Central memory CD4-positive, alpha-beta T cell (primary cell): ENCODE measurements around the gene VWA3B.
"Not testable (repeated sequence)": the region's sequence is repeated elsewhere in the genome, so short reads cannot be mapped to it uniquely, and the experiment has no call there.

Experiments used
- DNase-seq: peaks from one replicate; pipeline ENCODE4 v3.0.0; 2022

Gene VWA3B

DNA sequence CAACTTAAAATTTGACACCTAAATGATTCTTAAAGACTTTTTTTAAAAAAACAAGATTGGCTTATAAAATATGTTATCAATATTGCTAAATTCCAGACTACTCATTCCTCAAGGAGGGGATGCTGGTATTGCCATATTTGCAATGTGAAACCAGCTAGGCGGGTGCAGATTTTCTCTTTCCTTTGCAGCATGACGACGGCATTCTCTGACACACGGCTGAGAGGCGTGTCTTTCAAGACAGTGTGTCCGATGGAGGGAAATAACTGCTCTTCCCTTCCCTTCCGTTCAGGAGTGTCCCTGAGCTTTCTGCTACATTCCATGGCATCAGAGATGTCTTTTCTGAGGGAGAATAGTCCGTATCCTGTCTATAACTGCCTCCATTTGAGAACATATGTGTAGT is 221.1 kb downstream of the VWA3B start:
- no peak for DNase-seq

DNA sequence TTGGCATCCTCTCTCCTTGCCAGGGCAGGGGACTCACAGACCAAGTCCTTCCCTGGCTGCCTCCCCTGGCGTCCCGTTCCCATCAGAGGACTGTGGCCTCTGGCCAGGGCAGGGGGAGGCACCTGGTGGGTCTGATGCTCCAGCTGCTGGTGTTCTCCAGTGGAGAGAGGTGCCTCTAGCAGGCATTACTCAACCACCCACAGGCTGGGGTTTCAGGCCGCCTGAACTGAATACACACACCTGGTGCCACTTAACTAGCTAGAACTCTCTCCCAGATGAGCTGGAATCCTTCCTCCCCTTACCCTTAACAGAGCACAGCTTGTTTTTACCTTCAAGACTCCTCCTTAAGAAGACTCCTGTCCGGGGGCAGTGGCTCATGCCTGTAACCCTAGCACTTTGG is 221.6 kb downstream of the VWA3B start:
- no peak for DNase-seq

DNA sequence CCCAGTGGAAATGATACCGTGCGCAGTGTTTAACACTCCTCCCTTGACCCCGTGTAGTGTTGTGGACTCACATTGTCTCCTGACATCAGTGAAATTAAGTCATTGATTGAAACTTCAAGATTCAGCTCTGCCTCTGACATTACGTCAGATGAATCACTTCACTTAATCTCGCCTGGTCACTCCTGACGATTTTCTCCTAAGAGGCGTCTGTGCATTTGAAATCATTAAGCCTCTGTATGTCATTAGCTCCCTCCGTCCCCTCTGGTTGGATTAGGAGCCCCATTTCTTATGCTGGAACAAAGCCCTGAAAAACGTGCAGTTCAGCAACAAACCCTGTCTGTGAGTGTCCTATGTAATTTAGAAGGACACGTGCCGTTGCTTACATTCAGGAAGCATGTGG is 222.6 kb downstream of the VWA3B start:
- DNase-seq: no peak

DNA sequence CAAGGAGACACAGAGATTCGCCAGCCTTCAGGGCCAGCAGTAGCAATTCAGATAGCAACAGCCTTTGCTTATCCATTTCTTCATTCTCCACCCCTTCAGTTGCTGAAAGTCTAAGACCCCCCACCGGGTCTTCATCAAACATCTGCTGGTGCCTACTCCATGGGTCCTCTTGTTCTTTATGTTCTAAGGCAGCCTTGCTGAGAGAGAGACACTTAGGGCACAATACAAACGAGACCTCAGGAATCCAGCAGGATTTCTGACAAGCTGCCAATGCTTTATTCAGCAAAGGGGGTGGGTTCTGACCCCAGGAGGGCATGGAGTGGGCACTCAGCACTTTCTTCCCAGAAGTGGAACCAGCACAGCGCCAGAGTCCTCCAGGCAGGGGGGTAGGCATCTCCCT is 223.0 kb downstream of the VWA3B start:
- no peak for DNase-seq

DNA sequence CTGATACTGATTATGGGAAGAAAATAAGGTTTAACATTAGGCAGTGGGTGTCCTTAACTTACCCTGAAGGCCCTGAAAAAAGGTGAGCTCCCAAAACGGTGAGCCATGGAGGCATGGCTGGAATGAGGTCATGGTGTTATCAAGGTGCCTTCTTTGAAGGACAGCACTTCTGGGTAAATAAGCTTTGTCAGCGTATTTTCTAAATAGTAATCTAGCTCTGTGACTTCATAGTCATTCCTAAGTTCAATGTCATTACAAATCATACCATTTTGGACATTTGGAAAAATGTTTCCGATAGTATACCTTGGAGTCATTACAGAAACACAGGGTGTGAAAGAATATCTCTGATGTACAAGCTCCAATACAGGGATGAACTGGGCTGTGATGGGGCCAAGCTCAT is 224.1 kb downstream of the VWA3B start:
- DNase-seq: no peak

DNA sequence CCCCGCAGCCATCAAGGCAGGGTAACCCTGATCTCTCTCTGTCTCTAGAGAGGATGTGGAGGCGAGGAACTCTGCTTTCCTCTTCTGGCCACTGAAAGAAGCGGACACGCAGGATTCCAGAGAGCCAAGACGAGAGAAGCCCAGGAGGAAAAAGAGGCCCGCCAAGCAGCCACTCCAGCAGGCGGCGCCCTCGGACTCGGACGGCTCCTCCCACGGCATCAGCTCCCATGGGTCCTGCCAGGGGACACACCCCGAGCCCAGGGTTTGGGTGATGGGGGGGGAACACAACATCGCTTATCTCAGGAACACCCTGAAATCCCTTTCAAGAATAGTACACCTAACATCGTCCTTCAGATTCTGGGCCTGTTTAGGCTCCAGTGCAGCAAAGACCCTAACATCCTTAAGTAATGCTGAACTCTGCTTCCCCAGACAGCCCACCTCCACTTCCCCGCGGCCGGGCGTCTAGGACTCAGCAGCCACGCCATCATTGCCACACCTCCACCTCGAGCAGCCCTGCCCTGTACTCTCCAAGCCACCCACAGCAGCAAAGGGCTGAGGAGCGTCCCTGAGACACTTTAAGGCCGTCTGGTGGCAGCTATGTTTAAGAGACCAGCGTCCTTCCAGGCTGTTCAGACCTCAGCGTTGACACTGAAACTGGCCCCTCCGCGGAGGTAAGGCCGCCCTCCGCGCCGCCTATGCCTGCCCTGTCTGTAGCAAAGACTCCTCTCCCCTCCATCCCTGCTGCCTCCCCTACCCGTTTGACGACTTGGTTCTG is 225.0 kb downstream of the VWA3B start:
- DNase-seq: no peak

DNA sequence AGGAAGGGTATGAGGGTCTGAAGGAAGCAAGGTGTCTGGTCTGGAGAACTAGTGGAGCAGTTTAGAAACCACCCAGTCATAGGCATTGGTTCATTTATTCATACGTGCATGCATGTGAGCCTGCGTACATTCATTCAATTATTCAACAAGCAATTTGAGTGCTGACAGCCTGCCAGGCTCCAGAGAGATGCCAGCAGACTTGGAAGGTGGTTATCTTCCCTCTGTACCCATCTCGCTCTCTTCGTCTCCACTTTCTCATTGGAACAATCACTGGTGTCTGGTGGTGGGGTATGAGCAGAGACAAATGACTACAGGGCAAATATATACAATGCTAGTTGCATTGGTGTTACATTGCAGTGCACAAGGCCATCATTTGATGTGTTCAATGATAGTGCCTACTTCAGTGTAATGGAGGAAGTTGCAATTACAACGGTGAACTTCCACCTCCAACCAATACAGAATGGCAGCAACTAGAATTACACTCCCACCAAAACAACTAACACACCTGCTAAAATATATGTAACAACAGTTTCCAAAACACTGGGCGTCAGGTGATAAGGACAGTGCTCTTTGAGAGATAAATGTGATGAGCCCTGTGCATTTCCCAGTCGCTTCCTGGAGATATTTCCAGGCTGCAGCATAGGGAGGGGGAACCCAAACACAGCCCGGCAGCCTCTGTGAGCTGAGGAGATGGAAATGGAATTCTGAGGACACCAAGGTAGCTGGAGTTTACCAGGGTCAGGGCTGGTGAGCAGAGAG is 226.7 kb downstream of the VWA3B start:
- DNase-seq: no peak

DNA sequence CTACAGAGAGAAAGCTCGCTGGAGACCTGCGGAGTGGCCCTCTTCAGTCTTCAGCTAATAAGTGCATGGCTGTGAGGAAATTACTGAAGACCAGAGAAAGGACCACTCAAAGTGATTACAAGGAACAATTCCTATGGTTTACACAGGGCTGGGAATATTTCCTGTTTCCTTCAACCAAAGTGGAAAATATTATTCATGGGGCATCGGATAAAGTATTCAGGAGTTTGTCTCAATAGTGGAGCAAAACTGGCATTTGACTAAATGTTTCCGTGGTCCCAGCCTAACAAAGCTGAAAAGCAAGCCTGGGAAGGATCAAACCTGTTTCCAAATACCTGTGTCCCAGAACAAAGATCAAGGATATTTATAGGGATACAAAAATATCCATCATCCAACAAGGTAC is 227.3 kb downstream of the VWA3B start:
- no peak for DNase-seq

DNA sequence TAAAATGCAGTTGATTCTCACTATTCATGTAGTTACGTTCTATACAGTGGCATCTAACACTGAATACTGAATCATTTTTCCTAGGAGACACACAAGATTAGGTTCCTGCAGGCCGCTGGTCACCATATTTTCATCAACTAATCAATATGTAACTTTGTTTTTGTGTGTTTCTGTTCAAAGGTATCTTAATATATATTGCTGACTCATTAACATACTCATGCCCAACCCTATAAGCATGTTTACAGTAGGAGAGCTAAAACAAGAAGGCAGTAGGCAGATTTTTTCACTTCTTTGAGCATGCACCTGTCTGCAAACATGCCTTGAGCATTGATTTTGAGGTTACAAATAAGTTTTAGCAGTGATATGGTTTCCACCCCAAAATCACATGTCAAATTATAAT is 229.0 kb downstream of the VWA3B start:
- DNase-seq: no peak

DNA sequence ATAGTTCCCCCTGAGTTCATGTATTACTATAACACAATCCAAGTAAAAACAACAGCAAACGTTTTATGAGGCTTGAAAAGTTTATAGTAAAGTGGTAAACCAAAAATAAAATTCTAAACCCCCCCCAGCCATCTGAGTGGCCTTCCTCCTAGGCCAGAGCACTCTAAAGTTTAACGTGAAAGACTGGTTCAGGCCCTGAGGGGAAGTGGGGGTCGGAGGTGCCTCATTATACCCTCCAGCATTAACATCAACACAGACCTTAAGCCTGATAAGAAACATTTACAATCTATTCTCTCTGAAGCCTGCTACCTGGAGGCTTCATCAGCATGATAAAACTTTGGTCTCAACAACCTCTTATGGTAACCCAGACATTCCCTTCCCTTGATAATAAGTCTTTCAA is 230.2 kb downstream of the VWA3B start:
- DNase-seq: no peak

DNA sequence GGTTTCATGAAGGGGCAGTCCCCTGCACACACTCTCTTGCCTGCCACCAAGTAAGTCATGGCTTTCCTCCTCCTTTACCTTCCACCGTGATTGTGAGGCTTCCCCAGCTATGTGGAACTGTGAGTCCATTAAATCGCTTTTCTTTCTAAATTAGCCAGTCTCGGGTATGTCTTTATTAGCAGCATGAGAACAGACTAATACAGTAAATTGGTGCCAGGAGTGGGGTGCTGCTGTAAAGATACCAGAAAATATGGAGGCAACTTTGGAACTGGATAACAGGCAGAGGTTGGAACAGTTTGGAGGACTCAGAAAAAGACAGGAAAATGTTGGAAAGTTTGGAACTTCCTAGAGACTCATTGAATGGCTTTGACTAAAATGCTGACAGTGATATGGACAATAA is 233.2 kb downstream of the VWA3B start:
- DNase-seq: not testable (repeated sequence)

DNA sequence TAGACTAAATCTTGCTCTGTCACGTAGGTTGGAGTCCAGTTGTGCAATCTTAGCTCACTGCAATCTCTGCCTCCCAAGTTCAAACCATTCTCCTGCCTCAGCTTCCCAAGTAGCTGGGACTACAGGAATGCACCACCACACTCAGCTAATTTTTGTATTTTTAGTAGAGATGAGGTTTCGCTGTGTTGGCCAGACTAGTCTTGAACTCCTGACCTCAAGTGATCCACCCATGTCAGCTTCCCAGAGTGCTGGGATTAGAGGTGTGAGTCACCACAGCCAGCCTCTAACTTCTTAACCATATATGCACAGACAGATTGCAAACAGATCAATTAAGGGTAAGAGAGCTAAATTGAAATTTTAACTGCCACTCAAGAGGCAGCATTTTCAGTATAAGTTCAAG is 237.2 kb downstream of the VWA3B start:
- no peak for DNase-seq

DNA sequence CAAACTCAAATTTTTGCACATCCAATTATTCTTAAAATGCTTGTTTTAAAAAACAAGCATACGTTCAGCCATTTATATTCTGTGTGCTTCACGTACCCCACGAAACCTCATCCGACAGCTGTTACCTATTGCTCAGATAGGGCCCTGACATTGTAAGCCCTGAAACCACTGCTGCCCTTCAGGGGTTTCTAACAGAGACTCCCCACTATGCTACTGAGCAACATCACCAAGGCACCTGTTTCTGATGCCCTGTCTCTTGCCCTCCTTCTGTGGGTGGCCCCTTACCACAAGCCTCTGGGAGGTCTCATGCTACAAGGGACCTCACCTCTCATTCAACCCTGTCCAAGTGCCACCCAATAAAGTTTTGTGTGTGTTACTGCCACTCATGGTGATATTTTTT is 240.8 kb downstream of the VWA3B start:
- no peak for DNase-seq

DNA sequence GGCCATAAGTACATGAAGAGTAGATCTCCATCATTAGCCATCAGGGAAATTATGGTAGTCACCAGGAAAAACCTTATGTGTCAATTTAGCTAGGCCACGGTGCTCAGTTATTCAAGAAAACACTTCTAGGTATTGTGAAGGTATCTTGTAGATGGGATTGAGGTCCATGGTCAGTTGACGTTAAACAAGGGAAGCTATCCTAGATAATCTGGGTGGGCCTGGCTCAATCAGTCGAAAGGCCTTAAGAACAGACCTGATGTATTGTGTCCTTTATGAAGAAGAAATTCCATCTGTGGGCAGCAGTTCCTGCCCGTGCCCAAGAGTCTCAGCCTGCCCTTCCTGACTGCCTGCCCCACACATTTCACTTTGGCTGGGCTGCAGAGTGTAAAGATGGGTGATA is 242.6 kb downstream of the VWA3B start:
- DNase-seq: no peak

DNA sequence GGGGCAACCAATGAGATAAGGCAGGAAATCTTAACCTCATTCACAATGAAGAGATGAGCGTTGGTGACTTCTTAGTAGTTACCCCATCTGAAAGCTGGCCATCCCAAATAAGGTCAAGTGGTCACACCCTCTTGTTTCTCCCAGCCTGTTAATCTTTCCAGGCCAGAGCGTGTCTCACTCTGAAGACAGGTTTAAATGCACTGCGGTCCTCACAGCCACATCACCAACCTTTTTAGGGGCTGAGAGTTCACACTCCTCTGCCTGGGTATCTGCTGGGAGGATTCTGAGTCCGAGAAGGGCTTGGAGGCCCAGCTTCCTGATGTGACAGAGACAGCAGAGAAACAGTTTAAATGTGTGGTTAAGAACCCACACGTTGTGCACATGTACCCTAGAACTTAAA is 246.0 kb downstream of the VWA3B start:
- no peak for DNase-seq

DNA sequence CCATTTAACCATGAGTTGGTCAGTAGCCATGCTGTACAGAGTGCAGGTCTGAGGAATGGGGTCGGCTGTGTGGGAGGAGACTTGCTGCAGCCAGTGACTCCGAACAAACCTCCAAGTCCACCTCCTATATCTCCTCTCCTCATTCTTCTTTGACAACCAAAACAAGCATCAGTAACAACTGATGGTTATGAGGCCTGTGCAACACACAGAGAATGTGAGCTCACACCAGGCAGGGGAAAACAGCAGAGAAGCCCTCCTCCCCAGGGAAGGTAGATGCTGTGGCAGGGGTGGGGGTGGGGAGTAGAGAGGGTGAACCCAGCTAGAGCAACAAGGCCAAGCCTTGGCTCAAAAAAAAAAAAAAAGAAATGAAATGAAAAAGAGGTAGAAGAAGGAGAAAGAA is 247.0 kb downstream of the VWA3B start:
- DNase-seq: no peak

DNA sequence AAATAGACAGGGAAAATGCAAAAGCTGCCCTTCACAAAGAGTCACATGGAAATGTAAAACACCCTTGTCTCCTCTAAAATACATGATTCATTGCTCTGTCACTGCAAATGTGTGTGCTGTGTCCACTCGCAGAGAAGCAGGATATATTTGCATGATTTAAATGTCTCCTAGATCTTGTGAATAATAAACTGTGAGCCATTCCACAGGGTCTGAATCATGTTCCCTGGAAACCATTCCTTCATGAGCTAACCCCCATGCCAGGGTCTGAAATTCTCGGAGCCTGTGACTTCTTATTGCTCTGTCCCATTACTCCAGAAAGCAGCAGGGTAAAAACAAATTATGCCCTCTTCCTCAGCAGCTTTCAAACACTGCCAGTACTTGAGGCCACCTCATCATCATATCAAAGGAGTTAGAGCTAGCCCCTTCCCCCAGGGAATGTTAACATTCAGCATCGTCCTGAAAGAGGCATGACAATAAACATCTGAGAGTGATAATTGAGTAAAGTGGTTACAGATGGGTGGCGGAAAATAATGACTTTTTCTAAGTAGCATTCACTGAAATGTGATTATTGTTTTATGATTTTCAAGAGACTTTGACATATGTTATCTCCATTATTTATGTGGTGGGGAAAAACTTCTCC is 247.6 kb downstream of the VWA3B start:
- DNase-seq: no peak

DNA sequence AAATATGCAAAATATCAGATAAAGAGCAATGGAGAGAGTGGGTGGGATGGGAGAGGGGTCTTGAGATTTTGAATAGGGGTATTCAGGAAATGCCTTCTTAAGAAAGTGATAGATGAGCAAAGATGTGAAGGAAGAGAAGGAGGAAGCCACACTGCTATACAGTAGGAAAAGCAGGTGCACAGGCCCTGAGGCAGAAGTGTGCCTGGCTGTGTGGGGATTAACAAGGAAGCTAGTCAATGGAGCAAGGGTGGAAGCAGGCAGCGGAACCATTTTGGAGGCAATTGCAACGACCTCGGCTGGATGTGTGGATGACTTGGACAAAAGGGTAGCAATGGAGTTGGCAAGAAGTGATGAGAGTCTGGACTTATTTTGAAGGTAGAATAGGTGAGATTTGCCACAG is 248.3 kb downstream of the VWA3B start:
- DNase-seq: no peak

DNA sequence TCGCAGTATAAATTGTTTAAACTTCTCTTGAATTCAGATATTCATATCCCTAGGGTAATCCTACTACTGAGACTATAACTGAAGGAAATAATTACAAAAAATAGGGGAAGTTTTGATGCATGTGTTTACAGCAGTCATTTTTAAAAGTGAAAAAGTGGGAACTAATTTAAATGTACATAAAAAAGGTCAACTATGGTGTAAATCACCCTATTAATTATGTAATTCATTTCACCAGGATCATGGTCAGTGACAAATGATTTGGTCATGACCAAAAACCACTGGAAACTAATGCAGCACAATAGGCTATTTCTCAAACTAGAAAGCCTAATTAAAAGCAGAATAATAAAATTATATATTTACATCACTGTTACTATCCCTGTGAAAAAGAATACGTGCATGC is 254.3 kb downstream of the VWA3B start:
- DNase-seq: no peak

DNA sequence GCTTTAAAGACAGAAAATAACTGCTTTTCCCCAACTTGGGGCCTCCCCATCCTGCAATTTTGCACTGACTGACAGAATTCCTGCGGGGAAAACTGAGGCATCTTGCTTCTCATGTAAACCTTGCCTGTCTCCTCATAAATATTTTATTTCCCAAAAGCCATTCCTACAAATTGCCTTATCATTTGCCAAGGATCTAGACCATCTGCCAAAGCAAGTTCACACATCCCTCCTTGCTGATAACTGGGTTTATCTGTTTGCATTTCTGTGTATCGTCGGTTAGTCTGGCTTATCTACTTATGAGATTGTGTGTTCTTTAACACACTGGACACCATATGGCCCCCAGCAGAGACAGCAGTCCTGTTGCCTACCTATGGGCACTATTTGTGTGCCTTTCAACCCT is 256.3 kb downstream of the VWA3B start:
- DNase-seq: no peak

DNA sequence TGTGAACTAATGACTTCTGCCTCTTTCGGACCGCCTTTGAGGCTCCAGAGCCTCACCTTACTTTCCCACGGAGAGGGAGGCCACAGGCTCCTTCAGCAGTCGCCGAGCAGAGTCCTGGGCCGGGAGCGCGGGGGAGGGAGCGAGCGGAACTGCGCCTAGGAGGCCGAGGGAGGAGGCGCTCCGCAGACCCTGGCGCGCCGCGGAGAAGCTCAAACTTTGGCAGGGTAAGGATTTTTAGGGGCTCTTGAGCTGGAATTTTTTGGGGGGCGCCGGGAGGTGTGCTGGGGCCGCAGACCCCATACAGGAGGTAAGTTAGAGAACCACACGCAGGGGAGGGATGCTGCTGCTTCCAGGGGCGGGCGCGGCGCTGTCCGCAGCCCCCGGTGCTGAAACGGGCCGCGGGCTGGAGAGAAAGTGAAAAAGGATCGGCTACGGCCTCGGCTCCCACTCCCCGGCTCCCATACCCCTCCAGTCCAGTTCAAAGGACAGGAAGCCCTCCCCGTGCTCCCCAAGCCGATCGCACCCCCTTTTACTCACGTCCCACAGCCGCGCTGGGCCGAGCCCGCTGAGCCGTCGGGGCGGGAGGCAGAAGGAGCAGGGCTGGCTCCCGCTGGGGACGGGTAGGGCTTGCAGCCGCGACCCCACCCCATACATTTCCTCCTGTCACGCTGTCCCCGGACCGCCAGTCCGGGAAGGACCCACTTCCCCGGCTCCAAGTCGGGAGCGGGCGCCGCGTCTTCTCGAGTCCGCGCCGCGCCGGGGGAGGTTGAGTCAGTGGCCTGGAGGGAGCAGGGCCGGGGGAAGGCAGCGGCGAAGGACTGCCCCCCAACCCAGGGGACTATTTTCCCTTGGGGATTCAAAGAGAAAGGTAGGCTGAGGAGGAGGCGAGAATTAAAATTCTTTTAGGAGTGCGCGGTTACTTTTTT is 259.6 kb downstream of the VWA3B start, which contains the start of gene CNGA3:
CNGA3 (plus strand) TSS at position 146 of the 926 bp plus-strand sequence. CDS start 23,520 bp downstream, outside the sequence.
- no peak for DNase-seq

DNA sequence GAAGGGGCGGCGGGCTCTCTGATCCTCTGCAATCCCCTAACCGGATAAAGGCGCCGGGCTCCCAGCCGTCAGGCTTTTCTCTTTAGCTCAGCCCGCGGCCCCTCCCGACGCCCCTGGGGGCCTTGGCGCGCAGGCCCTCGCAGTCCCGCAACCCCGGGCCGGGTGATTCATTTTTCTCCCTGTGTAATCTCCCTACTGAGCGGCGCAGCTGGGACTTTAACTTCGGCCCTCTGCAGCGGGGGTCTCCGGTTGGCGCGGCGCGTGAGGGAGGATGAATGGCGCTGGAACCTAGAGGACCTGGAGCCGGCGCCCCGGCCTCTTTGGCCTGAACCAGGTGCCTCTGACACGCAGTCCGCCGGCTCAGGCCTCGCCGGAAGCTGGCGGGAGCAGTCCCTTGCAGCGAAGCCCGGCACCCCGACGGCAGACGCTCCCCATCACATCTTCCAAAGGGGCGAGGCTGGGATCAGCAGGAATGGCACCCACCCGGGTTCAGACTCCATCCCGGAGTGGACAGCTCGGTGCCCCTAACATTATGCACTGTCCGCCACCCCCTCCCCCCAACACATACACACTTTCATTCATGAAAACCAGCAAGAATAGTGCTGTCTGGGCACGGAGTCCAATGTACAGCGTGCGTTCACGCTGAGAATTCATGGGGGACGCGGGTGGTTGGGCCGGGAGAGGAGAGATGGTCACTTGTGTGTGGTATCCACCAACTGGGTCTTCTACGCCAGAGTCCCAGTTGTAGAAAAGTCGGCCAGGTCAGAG is 260.5 kb downstream of the VWA3B start:
- DNase-seq: no peak
